Fibroblast of pulmonary artery (primary cell): ENCODE results near the gene RASL11A.
"Not testable (repeated sequence)": the region's sequence is repeated elsewhere in the genome, so short reads cannot be mapped to it uniquely, and the experiment has no call there.

ENCODE experiments used
- DNase-seq: peaks from one replicate; pipeline ENCODE4 v3.0.0-alpha.2; 2010; ENCODE audit warnings: low read depth
- H3K4me3 ChIP-seq: replicated peaks from 2 replicates; pipeline ENCODE4 v1.5.1; 2011; ENCODE audit warnings: low read depth, mild to moderate bottlenecking, control low read depth, low read length, moderate library complexity
- TF ChIP-seq, protein P1 (sequence below): IDR thresholded peaks from 2 replicates; pipeline ENCODE4 v1.5.1; 2011; ENCODE audit warnings: mild to moderate bottlenecking, control low read depth, low read length, inconsistent platforms; ENCODE audit errors: missing control alignments

The RASL11A gene

DNA sequence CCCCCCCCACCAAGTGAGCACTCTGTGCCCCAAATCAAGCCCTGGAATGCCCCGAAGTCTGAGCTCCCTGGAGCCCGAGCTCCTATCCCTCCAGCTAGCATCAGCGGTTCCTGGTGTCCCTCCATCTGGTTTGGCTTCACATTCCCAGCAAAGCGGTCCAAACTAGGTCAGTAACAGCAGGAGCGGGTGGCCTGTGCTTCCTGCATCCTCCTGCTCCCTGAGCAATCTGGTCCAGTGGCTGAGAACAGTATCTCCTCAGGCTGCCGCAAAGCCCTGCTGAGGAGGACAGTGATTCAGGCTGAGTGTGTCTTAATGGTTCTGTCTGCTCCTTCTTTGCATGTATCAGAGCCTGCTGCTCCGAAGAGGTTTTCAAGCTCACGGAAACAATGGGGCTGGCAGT, 25.9 kb downstream of the RASL11A start:
- no peak overlapping the region for H3K4me3 ChIP-seq
- no peak for DNase-seq
- TF ChIP-seq, protein P1, sequence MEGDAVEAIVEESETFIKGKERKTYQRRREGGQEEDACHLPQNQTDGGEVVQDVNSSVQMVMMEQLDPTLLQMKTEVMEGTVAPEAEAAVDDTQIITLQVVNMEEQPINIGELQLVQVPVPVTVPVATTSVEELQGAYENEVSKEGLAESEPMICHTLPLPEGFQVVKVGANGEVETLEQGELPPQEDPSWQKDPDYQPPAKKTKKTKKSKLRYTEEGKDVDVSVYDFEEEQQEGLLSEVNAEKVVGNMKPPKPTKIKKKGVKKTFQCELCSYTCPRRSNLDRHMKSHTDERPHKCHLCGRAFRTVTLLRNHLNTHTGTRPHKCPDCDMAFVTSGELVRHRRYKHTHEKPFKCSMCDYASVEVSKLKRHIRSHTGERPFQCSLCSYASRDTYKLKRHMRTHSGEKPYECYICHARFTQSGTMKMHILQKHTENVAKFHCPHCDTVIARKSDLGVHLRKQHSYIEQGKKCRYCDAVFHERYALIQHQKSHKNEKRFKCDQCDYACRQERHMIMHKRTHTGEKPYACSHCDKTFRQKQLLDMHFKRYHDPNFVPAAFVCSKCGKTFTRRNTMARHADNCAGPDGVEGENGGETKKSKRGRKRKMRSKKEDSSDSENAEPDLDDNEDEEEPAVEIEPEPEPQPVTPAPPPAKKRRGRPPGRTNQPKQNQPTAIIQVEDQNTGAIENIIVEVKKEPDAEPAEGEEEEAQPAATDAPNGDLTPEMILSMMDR = no peak

DNA sequence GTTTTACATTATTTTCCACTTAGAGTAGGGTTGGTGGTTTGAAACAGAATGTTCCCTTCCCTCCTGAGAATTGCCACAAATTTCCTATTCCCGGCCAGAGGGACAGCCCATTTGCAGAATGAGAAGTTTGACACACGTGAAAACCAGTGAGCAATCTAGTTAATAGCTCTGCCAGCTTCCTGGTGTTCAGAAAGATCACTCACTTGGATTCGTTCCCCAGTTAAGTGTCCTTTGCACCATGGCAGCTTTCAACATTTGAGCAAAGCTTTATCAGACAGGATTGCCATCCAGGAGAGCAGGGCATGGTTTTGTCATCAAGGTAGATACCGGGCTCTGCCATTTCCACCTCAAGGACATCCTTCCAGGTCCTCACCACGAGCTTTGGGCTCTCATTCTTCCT, 28.2 kb downstream of the RASL11A start:
- TF ChIP-seq, protein P1 = no peak
- no peak for DNase-seq
- no peak overlapping the region for H3K4me3 ChIP-seq

- not testable (repeated sequence) for H3K4me3 ChIP-seq, DNase-seq
These were observed 29.8 kb downstream of the RASL11A start for GRCh38 chr13:27300406-27300805.

GRCh38 chr13:27300941-27301586, 30.4 kb downstream of the RASL11A start:
- TF ChIP-seq, protein P1 = no peak
- no peak for DNase-seq
- no peak overlapping the region for H3K4me3 ChIP-seq

GRCh38 chr13:27302643-27303262, 32.1 kb downstream of the RASL11A start:
- no peak for DNase-seq
- no peak overlapping the region for H3K4me3 ChIP-seq
- TF ChIP-seq, protein P1 = no peak

DNA sequence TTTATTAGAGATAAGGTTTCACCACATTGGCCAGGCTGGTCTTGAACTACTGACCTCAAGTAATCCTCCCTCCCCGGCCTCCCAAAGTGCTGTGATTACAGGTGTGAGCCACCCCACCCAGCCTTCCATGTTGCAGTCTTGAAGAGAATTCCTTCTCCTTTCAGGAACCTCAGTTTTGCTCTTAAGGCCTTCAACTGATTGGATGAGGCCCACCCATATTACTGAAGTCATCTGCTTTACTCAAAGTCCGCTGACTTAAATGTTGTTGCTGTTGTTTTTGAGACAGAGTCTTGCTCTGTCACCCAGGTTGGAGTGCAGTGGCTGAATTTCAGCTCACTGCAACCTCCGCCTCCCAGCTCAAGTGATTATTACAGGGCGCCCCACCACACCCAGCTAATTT, 33.5 kb downstream of the RASL11A start:
- TF ChIP-seq, protein P1 = no peak
- H3K4me3 ChIP-seq = no peak overlapping the region
- DNase-seq = no peak

GRCh38 chr13:27304611-27305010, 34.0 kb downstream of the RASL11A start:
- DNase-seq = no peak
- no peak overlapping the region for H3K4me3 ChIP-seq
- TF ChIP-seq, protein P1 = no peak
